DOHH2 (cell line): ENCODE results near the gene SSB.

Source experiments
- H3F3A ChIP-seq: fragments of 200-600 bp; sonication (generic), shearing (Covaris generic); 2 replicates; pipeline ENCODE4 v1.6.0; 2016; ENCODE audit warnings: antibody characterized with exemption, mild to moderate bottlenecking; ENCODE audit not compliant: control insufficient read depth, insufficient read depth
- H3K27ac ChIP-seq: fragments of 200-600 bp; sonication (generic); 2 replicates; pipeline ENCODE4 v1.5.1; 2014; ENCODE audit warnings: low read depth, mild to moderate bottlenecking, low read length, moderate library complexity
- H3K27me3 ChIP-seq: fragments of 200-600 bp; sonication (generic); 2 replicates; pipeline ENCODE4 v1.6.1; 2014; ENCODE audit warnings: mild to moderate bottlenecking, low read length, mixed read lengths; ENCODE audit not compliant: control insufficient read depth
- H3K36me3 ChIP-seq: fragments of 200-600 bp; sonication (generic); 2 replicates; pipeline ENCODE4 v1.6.1; 2014; ENCODE audit warnings: mild to moderate bottlenecking, low read length, moderate library complexity, mixed read lengths; ENCODE audit not compliant: control insufficient read depth
- H3K4me1 ChIP-seq: fragments of 200-600 bp; sonication (generic); 2 replicates; pipeline ENCODE4 v1.6.1; 2014; ENCODE audit warnings: mild to moderate bottlenecking, low read length, mixed read lengths; ENCODE audit not compliant: control insufficient read depth
- H3K4me2 ChIP-seq: fragments of 200-600 bp; sonication (generic); 2 replicates; pipeline ENCODE4 v1.6.0; 2014; ENCODE audit warnings: mild to moderate bottlenecking, low read length, moderate library complexity
- H3K4me3 ChIP-seq: fragments of 200-600 bp; sonication (generic); 2 replicates; pipeline ENCODE4 v1.5.1; 2014; ENCODE audit warnings: mild to moderate bottlenecking, low read length, mixed read lengths
- H3K79me2 ChIP-seq: fragments of 200-600 bp; sonication (generic); 2 replicates; pipeline ENCODE4 v1.6.1; 2014; ENCODE audit warnings: mild to moderate bottlenecking, low read length, mixed read lengths; ENCODE audit not compliant: control insufficient read depth
- H3K9me2 ChIP-seq: fragments of 200-600 bp; sonication (generic); replicated peaks from 2 replicates; pipeline ENCODE4 v1.6.1; 2014; ENCODE audit warnings: mild to moderate bottlenecking, low read length, mixed read lengths; ENCODE audit not compliant: control insufficient read depth
- H3K9me3 ChIP-seq: fragments of 200-600 bp; sonication (generic); 2 replicates; pipeline ENCODE4 v1.6.1; 2014; ENCODE audit warnings: antibody characterized with exemption, low read length, mixed read lengths; ENCODE audit not compliant: control insufficient read depth, insufficient read depth
- H4K20me1 ChIP-seq: fragments of 200-600 bp; sonication (generic); 2 replicates; pipeline ENCODE4 v1.6.0; 2014; ENCODE audit warnings: low read depth, mild to moderate bottlenecking, antibody characterized with exemption, low read length, moderate library complexity; ENCODE audit not compliant: control insufficient read depth, insufficient read depth
- CTCF ChIP-seq: fragments of 200-600 bp; sonication (generic); IDR thresholded peaks from one replicate; pipeline ENCODE4 v1.5.1; 2014; ENCODE audit warnings: antibody characterized with exemption, mild to moderate bottlenecking, low read depth, low read length; ENCODE audit not compliant: poor library complexity, severe bottlenecking
- EZH2phosphoT487 ChIP-seq: fragments of 200-600 bp; sonication (generic); IDR thresholded peaks from 2 replicates; pipeline ENCODE4 v1.6.1; 2017; ENCODE audit warnings: borderline replicate concordance, mild to moderate bottlenecking, antibody characterized with exemption, low read length, moderate library complexity, mixed read lengths

The SSB gene

GRCh38 chr2:169771612-169772011, 27.1 kb upstream of the SSB start:
- Histone ChIP-seq H3K36me3 (no peaks in the 10 kb centered on the region), H3K9me3 (no peaks in the 10 kb centered on the region), H3K4me1 (peaks cover 5% of the 10 kb centered on the region), H3F3A (no peaks in the 10 kb centered on the region), H3K27ac (no peak overlapping the region), H3K4me2 (no peak overlapping the region), H4K20me1 (no peaks in the 10 kb centered on the region), H3K9me2 (no peaks in the 10 kb centered on the region), H3K4me3 (no peak overlapping the region), H3K27me3 (no peaks in the 10 kb centered on the region), H3K79me2 (no peaks in the 10 kb centered on the region)
- no peak for TF ChIP-seq EZH2phosphoT487
- TF ChIP-seq CTCF: no peak

DNA sequence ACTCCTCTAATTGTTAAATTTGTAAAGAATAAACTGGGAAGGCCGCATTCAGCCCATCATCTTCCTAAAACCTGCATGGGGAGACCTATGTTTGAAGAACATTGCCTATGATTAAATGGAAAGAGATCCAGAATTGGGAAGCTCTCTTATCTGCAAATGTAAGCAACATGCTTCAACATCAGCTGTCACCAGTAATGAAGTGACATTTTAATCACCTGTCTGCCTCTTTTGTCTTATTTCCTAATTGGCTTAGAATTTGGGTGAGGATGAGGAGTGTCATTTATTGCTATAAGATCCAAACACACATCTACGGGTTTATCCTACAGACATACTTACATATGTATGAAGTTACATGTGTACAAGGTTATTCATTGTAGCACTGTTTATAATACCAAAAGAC, 26.0 kb upstream of the SSB start:
- TF ChIP-seq EZH2phosphoT487 (no peak), CTCF (no peak)
- H3K36me3 ChIP-seq: no peaks in the 10 kb centered on the region
- H3K27me3 ChIP-seq: no peaks in the 10 kb centered on the region
- no peak overlapping the region for H3K27ac ChIP-seq
- no peak overlapping the region for H3K4me2 ChIP-seq
- no peaks in the 10 kb centered on the region for H3F3A ChIP-seq
- H4K20me1 ChIP-seq: no peaks in the 10 kb centered on the region
- H3K4me3 ChIP-seq: no peak overlapping the region
- H3K4me1 ChIP-seq: peaks cover 5% of the 10 kb centered on the region
- no peaks in the 10 kb centered on the region for H3K79me2 ChIP-seq
- H3K9me2 ChIP-seq: no peaks in the 10 kb centered on the region
- H3K9me3 ChIP-seq: no peaks in the 10 kb centered on the region

DNA sequence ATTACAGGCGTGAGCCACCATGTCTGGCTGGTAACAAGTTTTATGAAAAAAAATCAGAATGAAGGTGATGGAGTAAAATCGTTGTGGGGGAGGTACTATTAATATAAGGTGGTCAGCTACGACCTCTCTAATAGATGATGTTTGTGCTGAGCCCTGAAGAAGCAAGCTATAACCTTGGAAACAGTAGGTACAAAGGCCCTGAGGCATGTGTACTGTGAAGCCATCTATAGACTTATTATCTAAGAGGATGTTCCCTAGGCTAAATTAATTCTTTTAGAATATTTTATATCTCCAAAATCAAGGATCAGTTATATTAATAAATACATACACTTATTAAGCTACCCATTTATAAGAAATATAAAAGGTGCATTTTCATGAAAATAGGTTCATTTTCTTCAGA, 23.3 kb upstream of the SSB start:
- H4K20me1 ChIP-seq: no peaks in the 10 kb centered on the region

More for the DNA sequence above, 23.3 kb upstream of the SSB start:
- Histone ChIP-seq H3K9me3 (no peaks in the 10 kb centered on the region), H3K9me2 (no peaks in the 10 kb centered on the region), H3K36me3 (no peaks in the 10 kb centered on the region), H3K4me1 (peaks cover 5% of the 10 kb centered on the region), H3K4me2 (no peak overlapping the region), H3K4me3 (no peak overlapping the region), H3K27ac (no peak overlapping the region), H3K27me3 (no peaks in the 10 kb centered on the region), H3K79me2 (no peaks in the 10 kb centered on the region), H3F3A (no peaks in the 10 kb centered on the region)
- TF ChIP-seq CTCF (no peak), EZH2phosphoT487 (no peak)
